GM12873 (cell line): ENCODE data around the gene SP140.

Source experiments
- TF ChIP-seq, protein P1 (sequence below): IDR thresholded peaks from 2 replicates; pipeline ENCODE4 v1.5.1; 2012; ENCODE audit warnings: low read depth, mild to moderate bottlenecking, moderate library complexity, low read length, control low read depth; ENCODE audit not compliant: insufficient read depth; ENCODE audit errors: missing control alignments

SP140 gene

DNA sequence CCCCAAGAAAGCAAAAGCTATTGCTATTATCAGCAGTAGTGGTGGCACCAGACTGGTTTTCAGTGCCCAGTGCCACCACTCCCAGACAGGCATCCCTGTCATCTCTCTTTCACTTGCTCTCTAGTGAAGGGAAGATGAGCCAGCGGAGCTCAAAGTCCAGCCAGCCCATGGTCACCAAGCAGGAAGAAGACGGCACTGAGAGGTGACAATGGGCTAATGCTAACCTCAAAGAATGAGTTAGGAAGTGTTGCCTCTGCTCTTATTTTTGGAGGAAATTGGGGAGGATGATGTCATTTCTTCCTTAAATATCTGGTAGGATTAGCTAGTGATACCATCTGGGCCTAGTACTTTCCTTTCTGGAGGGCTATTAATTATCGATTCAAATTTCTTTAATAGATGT is 1.7 kb downstream of the SP140 start:
- TF ChIP-seq, protein P1, sequence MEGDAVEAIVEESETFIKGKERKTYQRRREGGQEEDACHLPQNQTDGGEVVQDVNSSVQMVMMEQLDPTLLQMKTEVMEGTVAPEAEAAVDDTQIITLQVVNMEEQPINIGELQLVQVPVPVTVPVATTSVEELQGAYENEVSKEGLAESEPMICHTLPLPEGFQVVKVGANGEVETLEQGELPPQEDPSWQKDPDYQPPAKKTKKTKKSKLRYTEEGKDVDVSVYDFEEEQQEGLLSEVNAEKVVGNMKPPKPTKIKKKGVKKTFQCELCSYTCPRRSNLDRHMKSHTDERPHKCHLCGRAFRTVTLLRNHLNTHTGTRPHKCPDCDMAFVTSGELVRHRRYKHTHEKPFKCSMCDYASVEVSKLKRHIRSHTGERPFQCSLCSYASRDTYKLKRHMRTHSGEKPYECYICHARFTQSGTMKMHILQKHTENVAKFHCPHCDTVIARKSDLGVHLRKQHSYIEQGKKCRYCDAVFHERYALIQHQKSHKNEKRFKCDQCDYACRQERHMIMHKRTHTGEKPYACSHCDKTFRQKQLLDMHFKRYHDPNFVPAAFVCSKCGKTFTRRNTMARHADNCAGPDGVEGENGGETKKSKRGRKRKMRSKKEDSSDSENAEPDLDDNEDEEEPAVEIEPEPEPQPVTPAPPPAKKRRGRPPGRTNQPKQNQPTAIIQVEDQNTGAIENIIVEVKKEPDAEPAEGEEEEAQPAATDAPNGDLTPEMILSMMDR, result no peak

DNA sequence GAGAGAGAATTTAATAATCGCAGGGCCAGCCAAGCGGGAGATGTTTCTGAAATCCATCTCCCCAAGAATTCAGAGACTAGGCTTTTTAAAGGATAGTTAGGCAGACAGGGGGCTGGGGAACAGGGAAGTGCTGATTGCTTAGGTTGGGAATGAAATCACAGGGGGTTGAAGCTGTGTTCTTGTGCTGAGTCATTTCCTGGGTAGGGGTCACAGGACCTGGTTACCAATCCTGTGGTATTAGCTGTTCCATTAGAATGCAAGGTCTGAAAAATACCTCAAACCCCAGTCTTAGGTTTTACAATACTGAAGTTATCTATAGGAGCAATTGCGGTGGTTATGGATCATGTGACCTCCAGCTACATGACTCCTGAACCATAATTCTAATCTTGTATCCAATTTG is 4.6 kb downstream of the SP140 start:
- TF ChIP-seq, protein P1, result no peak

DNA sequence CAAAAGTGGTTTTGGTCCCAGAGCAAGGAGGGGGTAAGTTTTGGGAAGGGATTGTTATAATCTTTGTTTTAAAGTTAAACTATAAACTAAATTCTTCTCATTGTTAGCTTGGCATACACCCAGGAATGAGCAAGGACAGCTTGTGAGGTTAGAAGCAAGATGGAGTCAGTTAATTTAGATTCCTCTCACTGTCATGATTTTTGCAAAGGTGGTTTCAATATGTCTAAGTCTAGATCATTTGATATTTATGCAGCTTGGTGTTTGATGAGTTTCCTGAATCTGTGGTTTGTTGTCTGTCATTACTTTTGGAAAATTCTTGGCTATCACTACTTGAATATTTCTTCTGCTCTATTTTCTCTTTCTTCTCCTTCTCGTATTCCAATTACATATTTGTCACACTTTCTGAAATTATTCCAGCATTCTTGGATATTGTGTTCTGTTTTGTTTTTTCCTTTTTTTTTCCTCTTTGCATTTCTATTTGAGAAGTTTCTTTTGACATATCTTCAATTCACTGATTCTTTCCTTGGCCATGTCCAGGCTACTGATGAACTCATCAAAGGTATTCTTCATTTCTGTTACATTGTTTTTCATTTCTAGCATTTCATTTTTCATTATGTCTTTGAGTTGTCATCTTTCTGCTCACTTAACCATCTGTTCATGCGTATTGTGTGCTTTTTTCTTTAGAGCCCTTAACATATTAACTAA is 5.1 kb downstream of the SP140 start:
- TF ChIP-seq, protein P1, result no peak

DNA sequence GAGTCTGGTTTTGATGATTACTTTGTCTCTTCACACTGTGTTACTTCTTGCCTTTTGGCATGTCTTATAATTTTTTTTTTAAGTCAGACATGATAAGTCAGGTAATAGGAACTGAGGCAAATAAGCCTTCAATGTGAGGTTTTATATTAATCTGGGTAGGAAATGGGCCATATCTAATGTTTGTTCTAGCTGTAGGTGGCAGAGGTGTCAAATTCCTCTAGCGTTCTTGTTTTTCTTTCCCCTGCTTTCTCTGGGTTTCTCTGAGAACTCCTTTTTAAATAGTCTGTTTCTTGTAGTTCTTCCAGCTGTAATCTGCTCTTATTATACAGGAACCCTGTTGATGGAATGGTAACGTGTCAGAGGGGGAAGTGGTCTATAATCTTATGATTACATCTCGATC is 5.7 kb downstream of the SP140 start:
- TF ChIP-seq, protein P1, result no peak

DNA sequence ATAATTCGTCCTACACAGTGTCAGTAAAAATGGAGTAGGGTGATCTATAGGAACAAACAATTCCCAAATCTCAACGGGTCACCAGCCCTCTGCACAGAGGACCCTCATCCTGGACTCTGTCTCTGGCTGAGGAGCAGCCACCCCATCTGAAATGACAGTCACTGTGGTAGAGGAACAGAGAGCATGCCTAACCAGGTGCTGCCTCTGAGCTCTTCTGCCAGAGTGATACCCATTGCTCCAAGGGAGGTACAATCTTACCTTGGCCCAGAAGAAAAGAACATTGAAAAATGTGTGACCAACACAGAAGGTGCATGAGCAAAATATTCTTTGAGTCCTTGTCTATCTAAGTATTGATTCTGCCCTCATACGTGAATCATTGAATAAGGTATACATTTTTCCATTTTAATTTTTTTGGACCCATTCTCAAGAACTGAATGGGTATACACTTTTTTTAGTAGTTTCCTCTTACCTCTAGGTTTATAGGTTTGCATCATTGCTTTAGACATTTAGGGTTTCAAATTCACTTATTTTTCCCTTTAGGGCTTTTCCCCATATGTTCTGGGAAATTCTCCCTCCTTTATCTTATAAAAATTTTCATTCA is 8.7 kb downstream of the SP140 start:
- TF ChIP-seq, protein P1, result no peak

DNA sequence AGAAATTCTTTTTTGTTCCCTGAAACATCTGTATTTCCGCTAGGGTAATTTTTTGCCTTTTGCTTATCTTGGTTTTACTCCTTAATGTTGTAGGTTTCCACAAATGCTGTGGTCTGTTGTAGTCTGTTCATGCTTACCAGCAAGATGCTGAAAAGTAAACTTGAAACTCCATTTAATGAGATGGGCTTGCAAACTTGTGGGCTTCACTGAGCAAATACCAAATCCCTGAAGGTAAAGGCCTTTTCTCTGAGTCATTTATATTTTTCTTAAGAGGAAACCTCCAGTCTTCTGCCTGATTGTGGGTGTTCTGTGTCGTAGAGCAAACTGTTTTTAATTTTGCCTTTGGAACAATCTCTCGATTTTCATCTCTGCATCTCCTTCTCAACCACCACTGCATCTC is 9.3 kb downstream of the SP140 start:
- TF ChIP-seq, protein P1, result no peak

DNA sequence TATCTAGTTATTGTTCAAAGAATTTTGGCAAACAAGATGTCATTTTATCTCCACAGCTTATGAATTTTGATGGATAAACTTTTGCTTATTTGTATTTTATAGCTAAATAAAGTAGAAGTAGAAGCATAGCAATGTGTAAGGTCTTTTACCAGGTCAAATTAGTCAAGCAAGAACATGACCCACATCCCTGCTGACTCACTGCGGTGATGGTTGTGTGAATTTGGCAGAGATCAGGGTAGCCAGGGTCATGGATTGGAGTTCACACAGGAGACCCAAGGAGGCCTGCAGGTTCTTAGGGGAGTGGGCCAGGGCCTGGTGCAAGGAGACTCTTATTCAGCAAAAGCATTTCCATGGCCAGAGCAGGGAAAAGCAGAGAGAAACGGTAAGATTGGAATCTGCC is 18.7 kb downstream of the SP140 start:
- TF ChIP-seq, protein P1, result no peak
